Endothelial cell of umbilical vein (primary cell): Measurements from ENCODE around the gene NUMBL.

Experiments
- TF ChIP-seq, protein P1 (sequence below): IDR thresholded peaks from 2 replicates; pipeline ENCODE4 v1.6.1; 2011; ENCODE audit not compliant: insufficient read depth, insufficient read length
- TF ChIP-seq, protein P2 (sequence below), 2 donors: IDR thresholded peaks; 1 replicate in 1 of 2; 2 replicates in 1 of 2; pipeline ENCODE4 v1.5.1; 2011; ENCODE audit warnings: low read length in 2 of 2, mild to moderate bottlenecking in 2 of 2, moderate library complexity in 2 of 2, control low read depth in 1 of 2, inconsistent platforms in 1 of 2, low read depth in 1 of 2; ENCODE audit not compliant: insufficient read depth in 1 of 2; ENCODE audit errors: extremely low read depth in 1 of 2

DNA sequence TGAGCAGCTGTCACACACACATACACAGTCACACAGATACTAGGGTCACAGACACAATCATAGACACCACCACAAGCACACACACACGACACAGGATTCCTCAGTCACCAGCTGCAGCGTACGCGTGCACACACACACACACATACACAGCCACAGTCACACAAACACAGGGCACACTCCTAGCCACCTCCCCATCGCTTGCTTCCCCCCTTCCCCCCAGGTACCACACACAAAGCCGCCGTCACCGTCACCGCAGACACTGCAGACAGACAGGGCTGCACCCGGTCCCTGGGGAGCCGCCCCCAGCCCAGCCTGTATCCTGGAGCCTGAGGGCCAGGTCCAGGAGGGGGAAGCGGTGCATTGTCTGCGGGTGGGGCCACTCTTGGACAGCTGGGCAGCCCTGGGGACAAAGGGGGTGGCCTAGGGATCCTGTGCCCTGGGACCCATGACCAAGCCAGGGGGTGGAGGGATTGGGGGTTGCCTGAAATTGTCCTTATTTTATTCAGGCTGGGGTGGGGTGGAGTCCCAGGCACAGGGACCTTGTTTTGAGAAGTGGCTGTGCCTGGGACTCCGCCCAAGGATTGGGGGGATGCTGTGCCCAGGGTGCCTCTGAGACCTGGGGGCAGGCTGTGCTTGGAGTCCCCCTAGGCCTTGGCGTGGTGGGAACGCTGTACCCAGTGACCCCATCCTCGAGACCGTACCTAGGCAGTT is 957 bp downstream of the NUMBL start:
- TF ChIP-seq, protein P1, sequence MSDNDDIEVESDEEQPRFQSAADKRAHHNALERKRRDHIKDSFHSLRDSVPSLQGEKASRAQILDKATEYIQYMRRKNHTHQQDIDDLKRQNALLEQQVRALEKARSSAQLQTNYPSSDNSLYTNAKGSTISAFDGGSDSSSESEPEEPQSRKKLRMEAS, result no peak
- TF ChIP-seq, protein P2, sequence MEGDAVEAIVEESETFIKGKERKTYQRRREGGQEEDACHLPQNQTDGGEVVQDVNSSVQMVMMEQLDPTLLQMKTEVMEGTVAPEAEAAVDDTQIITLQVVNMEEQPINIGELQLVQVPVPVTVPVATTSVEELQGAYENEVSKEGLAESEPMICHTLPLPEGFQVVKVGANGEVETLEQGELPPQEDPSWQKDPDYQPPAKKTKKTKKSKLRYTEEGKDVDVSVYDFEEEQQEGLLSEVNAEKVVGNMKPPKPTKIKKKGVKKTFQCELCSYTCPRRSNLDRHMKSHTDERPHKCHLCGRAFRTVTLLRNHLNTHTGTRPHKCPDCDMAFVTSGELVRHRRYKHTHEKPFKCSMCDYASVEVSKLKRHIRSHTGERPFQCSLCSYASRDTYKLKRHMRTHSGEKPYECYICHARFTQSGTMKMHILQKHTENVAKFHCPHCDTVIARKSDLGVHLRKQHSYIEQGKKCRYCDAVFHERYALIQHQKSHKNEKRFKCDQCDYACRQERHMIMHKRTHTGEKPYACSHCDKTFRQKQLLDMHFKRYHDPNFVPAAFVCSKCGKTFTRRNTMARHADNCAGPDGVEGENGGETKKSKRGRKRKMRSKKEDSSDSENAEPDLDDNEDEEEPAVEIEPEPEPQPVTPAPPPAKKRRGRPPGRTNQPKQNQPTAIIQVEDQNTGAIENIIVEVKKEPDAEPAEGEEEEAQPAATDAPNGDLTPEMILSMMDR (IDR thresholded peaks at IDR 0.05; ENCODE audit: extremely low read depth in 1 of 2, insufficient read depth in 1 of 2, low read depth in 1 of 2, low read length in 2 of 2), result no peak
